CD4-positive, alpha-beta T cell treated with Interleukin-1 beta for 1 hour (primary cell): Measurements from ENCODE around the gene PARP16.
A peak's percentile ranks its signal among the peaks of the same experiment; 100 is the strongest.
"Not testable (repeated sequence)": the region's sequence is repeated elsewhere in the genome, so short reads cannot be mapped to it uniquely, and the experiment has no call there.

Experiments used
- DNase-seq, 2 donors: peaks; one replicate each; pipeline ENCODE4 v3.0.0-alpha.2; 2020 to 2022

The PARP16 gene

DNA sequence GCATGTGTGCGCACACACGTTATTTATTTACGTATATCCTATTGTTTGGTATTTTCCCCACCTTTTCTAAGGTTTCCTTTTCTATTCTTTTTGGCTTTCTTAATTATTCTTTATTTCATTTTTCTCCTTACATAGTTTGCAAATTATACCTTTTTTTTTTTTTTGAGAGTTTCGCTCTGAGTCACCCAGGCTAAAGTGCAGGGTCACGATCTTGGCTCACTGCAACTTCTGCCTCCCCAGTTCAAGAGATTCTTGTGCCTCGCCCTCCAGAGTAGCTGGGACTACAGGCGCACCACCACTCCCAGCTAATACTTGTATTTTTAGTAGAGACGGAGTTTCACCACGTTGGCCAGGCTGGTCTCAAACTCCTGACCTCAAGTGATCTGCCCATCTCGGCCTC, 55.4 kb downstream of the PARP16 start:
- DNase-seq: no peak

- DNase-seq: not testable (repeated sequence)
Measured at GRCh38 chr15:65226901-65227300, 59.8 kb downstream of the PARP16 start.

DNA sequence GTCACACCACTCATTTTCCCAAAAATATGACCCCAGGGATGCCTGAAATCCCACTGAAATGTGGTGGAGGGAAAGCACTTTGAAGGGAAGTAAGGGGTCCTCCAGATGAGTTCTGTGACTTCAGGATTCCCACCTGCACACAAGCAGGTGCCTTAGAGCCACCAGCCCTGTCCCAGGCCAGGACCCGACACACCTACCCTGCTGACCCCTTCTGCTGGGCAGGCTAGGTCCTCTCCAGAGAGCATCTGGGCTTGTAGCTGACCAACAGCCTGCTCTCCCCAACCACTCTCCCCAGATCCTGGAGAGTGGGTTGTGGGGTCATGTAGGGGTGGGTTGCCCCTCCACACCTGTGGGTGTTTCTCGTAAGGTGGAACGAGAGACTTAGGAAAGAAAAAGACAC, 60.5 kb downstream of the PARP16 start:
- no peak for DNase-seq

DNA sequence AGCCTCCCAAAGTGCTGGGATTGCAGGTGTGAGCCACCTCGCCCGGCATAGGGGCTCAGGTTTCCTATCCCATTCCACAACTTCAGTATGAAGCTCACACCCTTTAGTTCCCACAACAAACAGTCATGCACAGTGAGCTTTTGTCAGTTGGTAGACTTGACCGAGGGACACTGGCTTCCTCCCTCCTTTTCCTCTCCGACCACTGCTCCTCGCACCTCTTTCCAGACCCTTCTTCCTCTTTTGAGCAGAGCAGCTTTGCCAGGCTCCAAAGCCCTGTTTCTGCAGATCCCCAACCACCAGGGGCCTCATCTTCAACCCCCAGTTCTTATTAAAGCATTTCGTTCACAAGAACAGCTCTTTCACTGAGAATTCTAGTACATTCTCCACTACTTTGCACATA, 62.7 kb downstream of the PARP16 start:
- DNase-seq: no peak

- DNase-seq: no peak
Measured at GRCh38 chr15:65222891-65223290, 63.8 kb downstream of the PARP16 start.

GRCh38 chr15:65221697-65222096, 65.0 kb downstream of the PARP16 start:
- DNase-seq: no peak

DNA sequence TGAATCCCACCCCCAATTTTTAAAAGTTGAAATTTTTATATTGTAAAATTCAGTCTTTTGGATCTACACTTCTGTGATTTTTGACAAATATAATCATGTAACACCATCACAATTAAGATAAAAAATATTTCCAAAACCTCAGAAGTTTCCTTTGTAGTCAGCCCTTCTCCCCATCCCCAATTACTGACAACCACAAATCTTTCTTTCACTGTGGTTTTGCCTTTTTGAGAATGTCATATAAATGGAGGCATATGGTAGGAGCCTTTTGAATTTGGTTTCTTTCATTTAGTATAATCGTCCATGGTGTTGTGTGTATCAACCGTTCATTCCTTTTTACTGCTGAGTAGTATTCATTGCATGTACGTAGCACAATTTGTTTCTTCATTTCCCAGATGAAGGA, 67.5 kb downstream of the PARP16 start:
- DNase-seq: no peak

DNA sequence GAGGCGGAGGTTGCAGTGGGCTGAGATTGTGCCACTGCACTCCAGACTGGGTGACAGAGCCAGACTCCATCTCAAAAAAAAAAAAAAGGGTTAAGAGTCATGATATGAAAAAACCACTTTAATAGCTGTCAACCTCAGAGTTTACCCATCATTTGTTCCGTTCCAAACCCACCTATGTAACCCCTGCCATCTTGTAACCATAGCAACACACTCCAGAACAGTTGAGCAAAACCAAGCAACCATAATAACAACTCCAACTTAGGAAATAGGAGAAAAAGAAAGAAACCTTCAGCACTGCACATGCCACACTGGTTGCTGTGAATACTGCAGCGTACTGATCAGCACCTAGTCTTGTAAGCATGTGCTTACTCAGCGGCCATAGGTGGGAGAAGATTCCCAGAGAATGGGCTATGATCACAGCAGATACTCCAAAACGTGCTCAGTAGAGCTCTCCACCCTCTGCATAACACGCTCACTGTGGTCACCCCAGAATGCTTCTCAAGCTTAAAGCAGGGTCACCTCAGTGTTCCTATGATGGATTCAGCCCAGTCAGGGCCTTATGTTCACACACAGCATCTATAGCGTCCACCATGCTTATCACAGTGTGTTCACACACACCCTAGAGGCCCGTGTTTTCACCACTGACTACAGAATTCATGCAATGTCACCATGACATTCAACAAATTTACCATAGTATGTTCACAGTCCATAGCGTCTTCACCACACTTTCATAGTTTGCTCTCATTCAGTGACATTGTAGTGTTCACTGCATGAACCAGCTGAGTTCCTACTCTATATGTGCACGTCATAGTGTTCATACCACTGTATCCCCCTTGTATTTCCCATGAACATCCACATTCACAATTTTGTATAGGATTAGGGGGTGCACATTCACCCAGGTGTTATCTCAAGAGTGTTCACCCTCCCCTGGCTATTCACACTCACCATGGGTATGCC, 68.9 kb downstream of the PARP16 start:
- DNase-seq: no peak

DNA sequence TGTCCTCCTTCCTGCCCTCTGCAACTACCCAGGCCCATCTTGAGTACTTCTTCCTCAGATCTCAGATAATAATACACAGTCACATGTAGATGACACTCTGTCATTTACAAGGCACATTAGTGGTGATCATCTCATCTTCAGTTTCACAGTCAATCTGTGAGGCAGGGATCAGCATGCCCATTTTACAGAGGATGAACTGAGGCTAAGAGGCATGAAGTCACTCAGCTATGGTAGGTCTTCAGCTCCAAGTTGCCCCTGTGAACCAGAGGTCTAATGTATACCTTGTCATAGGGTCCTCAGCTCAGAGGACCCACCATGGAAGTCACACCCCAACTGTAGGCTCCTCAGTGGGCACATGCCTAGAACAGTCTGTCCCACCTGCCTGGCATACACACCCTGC, 71.2 kb downstream of the PARP16 start:
- DNase-seq: no peak

- no peak for DNase-seq
Measured at GRCh38 chr15:65214010-65214409, 72.7 kb downstream of the PARP16 start.

- no peak for DNase-seq
Measured at GRCh38 chr15:65213241-65213640, 73.4 kb downstream of the PARP16 start.

DNA sequence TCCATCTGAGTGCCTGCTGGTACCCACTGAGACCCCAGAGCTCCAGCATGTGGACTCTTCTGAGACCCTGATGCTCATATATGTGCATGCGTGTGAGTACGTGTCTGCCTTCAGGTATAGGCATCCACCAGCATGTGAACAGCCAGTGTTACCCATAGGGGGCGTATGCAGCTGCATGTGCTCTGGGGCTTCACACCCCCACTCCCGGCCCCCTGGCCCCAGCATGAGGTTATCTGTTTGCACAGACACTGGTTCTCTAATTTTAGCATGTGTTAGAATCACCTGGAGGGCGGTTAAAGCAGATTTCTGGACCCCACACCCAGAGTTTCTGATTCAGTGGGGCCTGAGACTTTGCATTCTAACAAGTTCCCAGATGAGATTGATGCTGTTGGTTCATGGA, 74.6 kb downstream of the PARP16 start:
- peak; percentile 23 to 38 for DNase-seq

- DNase-seq: no peak
Measured at GRCh38 chr15:65211482-65211982, 75.2 kb downstream of the PARP16 start.

DNA sequence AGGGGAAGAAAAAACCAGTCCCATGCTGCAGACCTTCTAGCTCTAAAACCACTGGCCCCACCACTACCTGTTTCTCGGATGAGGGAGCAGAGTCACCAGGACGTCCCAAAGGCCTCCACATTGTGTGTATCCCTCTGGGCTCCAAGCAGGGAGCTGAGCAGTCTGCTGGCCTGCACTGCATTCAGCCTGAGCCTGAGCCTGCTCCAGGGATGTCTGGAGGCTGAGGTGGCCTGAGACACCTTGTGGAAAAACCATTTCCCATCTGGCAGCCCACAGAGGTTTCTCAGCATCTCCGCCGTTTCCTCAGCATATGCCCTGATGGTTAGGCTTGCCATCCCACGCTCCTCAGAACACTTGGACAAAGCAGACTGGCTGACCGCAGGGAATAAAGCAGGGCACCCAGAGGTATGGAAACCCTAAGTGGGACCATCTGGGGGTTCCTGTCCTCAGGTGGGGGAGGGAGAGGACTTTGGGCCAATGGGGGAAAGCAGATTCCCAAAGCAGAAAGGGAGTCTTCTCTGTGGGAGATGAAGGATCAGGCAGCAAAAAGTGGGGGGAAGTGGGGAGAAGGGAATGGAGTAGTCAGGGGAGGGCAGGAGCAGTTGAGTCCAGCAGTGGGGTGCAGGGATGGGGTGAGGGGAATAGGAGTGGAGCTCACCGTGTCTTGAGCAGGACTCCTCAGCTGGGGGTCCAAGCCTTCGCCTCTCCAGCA, 75.8 kb downstream of the PARP16 start, which contains the start of gene CILP:
TSS of gene CILP (minus strand) at position 704 of the 712 bp plus-strand sequence. CDS start 1,718 bp downstream, outside the sequence.
- DNase-seq: no peak

DNA sequence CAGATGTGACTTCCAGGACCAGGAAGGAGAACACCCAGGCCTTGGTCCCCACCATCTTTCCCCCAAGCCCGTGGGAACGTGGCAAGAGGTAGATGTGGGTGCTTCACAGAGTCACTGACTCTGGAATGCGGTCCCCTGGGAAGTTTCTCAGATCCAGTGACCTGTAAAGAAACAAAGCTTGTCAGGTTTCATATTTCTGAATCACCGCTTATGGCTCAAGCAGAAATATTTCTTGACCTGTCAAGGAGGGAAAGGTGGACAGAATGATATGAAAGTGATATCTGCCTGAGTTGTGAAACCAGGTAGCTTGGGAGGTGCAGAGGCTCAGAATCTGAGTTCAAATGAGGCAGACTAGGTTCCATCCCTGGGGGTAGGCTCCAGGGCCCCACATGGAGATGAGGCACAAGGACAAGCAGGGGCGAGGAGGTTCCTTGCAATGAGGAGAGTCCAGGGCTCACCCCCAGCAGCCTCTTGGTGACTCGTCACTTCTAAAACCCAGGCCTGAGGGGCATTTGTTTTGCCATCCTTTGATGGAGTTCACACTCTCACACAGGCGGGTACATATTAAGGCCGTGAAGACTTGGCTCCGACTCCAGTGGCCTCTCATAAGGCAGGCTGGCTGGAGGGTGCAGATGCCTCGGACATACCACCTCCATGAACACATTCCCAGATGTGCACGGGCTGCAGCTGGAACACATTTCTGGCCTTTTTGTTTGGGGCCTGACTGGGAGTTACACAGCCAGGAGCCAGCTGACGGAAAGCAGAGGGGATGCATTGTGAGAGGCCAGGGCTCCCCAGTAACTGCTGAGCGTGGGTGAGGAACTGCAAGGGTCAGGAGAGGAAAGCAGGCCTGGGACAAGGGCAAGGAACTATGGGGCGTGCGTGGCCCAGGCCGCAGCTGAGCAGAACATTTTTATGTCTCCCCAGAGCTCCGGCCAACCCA, 76.7 kb downstream of the PARP16 start:
- no peak for DNase-seq

DNA sequence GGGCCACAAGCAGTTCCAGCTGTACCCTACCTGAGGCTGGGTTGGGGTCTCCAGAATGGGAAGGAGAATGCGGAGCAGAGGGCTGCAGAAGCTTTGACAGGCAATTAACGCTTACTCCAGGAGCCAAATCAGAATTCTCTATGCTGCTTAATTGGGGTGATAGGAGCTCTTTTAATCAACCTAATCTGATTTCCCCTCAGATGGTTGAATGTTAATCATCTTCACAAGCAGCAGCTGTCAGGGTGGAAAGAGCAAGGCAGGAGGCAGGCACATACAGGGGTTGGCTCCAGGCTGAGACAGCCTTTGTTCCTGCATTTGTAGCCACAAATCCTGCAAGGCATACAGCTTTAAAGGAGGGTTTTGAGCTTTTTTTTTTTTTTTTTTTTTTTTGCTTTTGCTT, 78.0 kb downstream of the PARP16 start:
- DNase-seq: no peak
